ENCODE measurements around the gene POU2AF1. TPM values are rescaled to one million over a fixed set of nuclear protein-coding genes. Genes with fewer than 3 reads are reported as not detected.

The POU2AF1 gene
- total and polyA plus RNA-seq, 2 of the 13 experiments (the other 11 are each of a cell fraction or from before 2014, with no cell fraction given): 1.9 to 3.6 TPM

GRCh38 chr11:111422494-111423249 is 43.6 kb upstream of the POU2AF1 start (continued):
- TF ChIP-seq ZNF574 (CRISPR knock-in tag; IDR thresholded peaks at IDR 0.05) (peak; percentile 75), ZBTB7A (CRISPR knock-in tag; IDR thresholded peaks at IDR 0.05) (peak; percentile 32; the same call in 1 of the 2 replicates), POLR2AphosphoS2 (IDR thresholded peaks at IDR 0.05; ENCODE audit: low read depth, low read length) (no peak), MEF2D (CRISPR knock-in tag; IDR thresholded peaks at IDR 0.05) (peak; percentile 68; the same call in 1 of the 2 replicates), ZNF703 (CRISPR knock-in tag; IDR thresholded peaks at IDR 0.05; ENCODE audit: borderline replicate concordance) (no peak), ZBTB14 (CRISPR knock-in tag; IDR thresholded peaks at IDR 0.05) (no peak), JARID2 (CRISPR knock-in tag; IDR thresholded peaks at IDR 0.05; ENCODE audit: insufficient replicate concordance) (no peak), SAP130 (CRISPR knock-in tag; IDR thresholded peaks at IDR 0.05; ENCODE audit: low read depth) (peak; percentile 56; the same call in 1 of the 2 replicates), ELF1 (CRISPR knock-in tag; IDR thresholded peaks at IDR 0.05) (peak; percentile 39; the same call in 1 of the 2 replicates), ZNF160 (CRISPR knock-in tag; IDR thresholded peaks at IDR 0.05) (0 out of 2 replicates have a peak, but pooled peaks have one; percentile 28), LCORL (IDR thresholded peaks at IDR 0.05) (no peak), LCORL (CRISPR knock-in tag; IDR thresholded peaks at IDR 0.05) (0 out of 2 replicates have a peak, but pooled peaks have one; percentile 38), NONO (IDR thresholded peaks at IDR 0.05) (no peak), NONO (CRISPR knock-in tag; conservative IDR thresholded peaks at IDR 0.05) (peak; percentile 73), ESRRA (CRISPR knock-in tag; IDR thresholded peaks at IDR 0.05; ENCODE audit: low read depth) (no peak), HNF4G (IDR thresholded peaks at IDR 0.05; ENCODE audit: borderline replicate concordance, low read depth, low read length) (no peak), HNF4G (CRISPR knock-in tag; IDR thresholded peaks at IDR 0.05; ENCODE audit: borderline replicate concordance, low read depth) (peak; percentile 33; the same call in 1 of the 2 replicates), THAP11 (CRISPR knock-in tag; IDR thresholded peaks at IDR 0.05) (peak; percentile 64), RBM22 (optimal IDR thresholded peaks at IDR 0.05; ENCODE audit: low read length) (no peak), ZNF350 (CRISPR knock-in tag; IDR thresholded peaks at IDR 0.05; ENCODE audit: borderline replicate concordance, low read depth) (peak; percentile 67), ZNF558 (CRISPR knock-in tag; IDR thresholded peaks at IDR 0.05; ENCODE audit: borderline replicate concordance) (no peak), HOXA5 (CRISPR knock-in tag; IDR thresholded peaks at IDR 0.05) (0 out of 2 replicates have a peak, but pooled peaks have one; percentile 22), XBP1 (CRISPR knock-in tag; IDR thresholded peaks at IDR 0.05) (no peak), TRIM22 (IDR thresholded peaks at IDR 0.05) (no peak), ZBTB26 (CRISPR knock-in tag; IDR thresholded peaks at IDR 0.05; ENCODE audit: borderline replicate concordance) (peak; percentile 55; the same call in 1 of the 2 replicates)
